Measurements from ENCODE around the gene CLCN7. TPM values are rescaled to one million over a fixed set of nuclear protein-coding genes. Genes with fewer than 3 reads are reported as not detected.
A peak's percentile ranks its signal among the peaks of the same experiment; 100 is the strongest.

CLCN7 gene
- total RNA-seq, 2 donors from 2014 or later = 19.4 to 31.7 TPM

DNA sequence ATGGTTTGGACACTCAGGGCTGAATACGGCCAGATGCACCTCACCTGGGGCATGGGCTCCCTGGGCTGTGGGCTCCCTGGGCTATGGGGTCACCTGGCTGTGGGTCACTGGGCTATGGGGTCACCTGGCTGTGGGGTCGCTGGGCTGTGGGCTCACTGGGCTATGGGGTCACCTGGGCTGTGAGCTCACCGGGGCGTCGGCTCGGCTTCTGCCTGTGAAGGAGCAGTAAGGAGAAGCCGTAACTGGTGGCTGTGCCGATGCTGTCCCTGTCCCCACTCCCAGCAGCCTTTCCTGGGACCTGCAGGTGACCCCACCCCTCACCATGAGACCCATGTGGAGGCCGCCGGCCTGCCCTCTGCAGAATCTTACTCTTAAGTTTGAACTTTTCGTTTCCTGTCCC, 45.8 kb downstream of the CLCN7 start:
- Histone ChIP-seq H3K4me1 (peaks cover 0 to 6% of the 10 kb centered on the region in 2 donors), H3K27me3 (no peaks in the 10 kb centered on the region), H3K4me3 (no peak overlapping the region), H3K27ac (no peak overlapping the region), H3K9me3 (no peaks in the 10 kb centered on the region), H3K36me3 (no peaks in the 10 kb centered on the region)
- TF ChIP-seq, protein P1, sequence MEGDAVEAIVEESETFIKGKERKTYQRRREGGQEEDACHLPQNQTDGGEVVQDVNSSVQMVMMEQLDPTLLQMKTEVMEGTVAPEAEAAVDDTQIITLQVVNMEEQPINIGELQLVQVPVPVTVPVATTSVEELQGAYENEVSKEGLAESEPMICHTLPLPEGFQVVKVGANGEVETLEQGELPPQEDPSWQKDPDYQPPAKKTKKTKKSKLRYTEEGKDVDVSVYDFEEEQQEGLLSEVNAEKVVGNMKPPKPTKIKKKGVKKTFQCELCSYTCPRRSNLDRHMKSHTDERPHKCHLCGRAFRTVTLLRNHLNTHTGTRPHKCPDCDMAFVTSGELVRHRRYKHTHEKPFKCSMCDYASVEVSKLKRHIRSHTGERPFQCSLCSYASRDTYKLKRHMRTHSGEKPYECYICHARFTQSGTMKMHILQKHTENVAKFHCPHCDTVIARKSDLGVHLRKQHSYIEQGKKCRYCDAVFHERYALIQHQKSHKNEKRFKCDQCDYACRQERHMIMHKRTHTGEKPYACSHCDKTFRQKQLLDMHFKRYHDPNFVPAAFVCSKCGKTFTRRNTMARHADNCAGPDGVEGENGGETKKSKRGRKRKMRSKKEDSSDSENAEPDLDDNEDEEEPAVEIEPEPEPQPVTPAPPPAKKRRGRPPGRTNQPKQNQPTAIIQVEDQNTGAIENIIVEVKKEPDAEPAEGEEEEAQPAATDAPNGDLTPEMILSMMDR (IDR thresholded peaks at IDR 0.05) = no peak
- DNase-seq (ENCODE audit: low spot score) = no peak

DNA sequence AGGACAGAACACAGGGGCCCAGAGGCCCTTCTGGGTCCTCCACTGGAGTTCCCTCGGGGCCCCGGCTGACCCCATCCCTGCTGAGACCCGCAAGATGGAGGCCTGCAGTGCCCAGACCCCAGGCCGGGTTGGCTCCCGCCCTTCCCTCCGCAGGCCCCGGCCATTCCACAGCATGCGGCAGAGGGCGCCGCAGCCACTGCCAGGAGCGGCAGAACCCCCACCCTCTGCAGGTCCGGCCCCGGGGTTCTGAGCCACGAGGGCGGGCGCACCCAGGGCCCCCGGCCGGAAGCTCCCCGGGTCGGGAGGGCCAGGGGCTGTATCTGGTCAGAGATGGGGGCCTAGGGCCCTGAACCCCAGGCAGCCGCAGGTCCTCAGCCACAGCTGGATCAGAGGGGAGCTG, 46.3 kb downstream of the CLCN7 start:
- no peak overlapping the region for H3K27ac ChIP-seq
- no peaks in the 10 kb centered on the region for H3K9me3 ChIP-seq
- TF ChIP-seq, protein P1 (IDR thresholded peaks at IDR 0.05) = peak in 1 of 2 donors; percentile 57
- H3K4me3 ChIP-seq = no peak overlapping the region
- no peak for DNase-seq (ENCODE audit: low spot score)
- H3K36me3 ChIP-seq = no peaks in the 10 kb centered on the region
- H3K4me1 ChIP-seq = peaks cover 0 to 6% of the 10 kb centered on the region in 2 donors
- H3K27me3 ChIP-seq = no peaks in the 10 kb centered on the region

DNA sequence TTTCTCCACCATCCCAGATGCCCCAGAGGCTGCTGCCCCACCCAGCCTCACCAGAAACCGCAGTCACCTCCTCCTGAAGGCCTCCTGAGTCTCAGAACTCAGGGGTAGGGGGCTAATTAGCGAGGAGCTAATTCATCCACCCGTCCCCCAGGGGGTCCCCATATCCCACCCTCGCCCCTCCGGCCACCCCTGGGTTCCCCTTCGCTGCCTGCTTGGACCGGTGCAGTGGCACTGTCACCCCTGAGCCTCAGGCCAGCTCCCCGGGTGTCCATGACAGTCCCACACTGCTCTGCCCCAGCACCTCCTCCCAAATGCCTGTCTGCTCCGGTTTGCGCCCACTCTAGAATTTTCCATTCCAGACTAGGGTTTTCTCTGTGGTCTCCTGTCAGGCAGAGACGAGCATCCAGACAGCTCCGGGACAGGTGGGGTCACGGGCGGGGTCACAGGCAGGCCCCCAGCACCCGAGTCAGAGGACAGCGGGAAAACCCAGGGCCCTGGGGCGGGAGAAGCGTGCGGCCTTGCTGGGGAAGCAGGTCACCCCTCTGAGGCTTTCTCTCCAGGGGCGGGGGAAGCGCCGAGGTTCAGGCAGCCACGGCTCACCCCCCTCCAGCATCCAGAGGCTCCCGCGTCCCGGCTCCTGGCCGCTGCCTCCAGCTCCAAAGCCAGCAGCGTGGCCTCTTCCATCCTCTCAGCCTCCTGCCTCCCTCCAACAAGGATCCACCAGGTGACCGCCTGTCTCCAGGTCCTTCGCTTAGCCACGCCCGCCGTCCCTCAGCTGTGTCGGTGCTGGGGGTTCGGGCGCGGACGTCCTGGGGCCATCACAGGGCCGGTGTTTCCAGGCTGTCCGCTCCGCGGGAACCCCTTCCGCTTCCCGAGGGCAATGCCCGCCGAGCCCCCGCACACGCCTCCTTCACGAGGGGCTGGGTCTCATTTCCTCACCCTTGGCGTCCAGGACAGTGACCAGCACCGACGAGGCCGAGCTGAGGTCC, 47.1 kb downstream of the CLCN7 start:
- no peaks in the 10 kb centered on the region for H3K9me3 ChIP-seq
- no peak overlapping the region for H3K27ac ChIP-seq
- no peak overlapping the region for H3K4me3 ChIP-seq
- no peak for DNase-seq (ENCODE audit: low spot score)
- H3K36me3 ChIP-seq = no peaks in the 10 kb centered on the region
- TF ChIP-seq, protein P1 (IDR thresholded peaks at IDR 0.05) = no peak
- no peaks in the 10 kb centered on the region for H3K27me3 ChIP-seq
- H3K4me1 ChIP-seq = peaks cover 0 to 6% of the 10 kb centered on the region in 2 donors

DNA sequence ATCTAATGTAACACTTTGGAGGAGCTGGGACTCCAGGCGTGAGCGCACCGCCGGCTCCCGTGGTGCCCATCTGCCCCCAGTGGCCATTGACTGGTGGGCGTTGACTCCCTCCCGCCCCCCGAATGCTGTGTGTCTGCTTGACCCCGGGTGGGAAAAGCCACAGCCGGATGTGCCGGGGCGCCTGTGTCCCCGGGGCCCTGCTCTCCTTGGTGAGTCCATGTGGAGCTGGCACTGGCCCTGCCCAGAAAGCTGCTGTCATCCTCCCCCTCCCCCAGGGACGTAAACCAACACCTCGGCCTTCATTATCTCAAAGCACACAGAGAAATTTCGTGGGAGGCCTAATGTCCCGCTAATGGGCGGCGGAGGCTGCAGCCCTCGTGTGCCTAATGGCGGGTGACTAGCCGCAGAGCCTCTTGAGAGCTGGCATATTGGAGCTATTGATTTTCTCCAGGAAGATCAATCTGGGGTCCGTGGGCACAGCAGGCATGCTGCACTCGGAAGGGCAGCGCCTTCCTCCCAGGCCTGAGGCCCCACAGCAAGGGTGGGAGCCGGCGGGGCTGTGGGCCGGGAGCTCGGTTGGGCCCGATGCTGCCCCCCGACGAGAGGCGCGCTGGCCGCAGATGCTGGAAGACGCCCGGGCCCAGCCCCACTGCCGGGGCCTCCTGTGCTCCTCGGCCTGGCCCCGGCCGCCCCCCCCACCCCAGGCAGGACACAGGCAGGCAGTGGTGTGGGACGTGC, 47.9 kb downstream of the CLCN7 start:
- Histone ChIP-seq H3K36me3 (no peaks in the 10 kb centered on the region), H3K4me3 (no peak overlapping the region), H3K4me1 (peaks cover 0 to 6% of the 10 kb centered on the region in 2 donors), H3K27me3 (no peaks in the 10 kb centered on the region), H3K27ac (no peak overlapping the region), H3K9me3 (no peaks in the 10 kb centered on the region)
- no peak for DNase-seq (ENCODE audit: low spot score)
- TF ChIP-seq, protein P1 (IDR thresholded peaks at IDR 0.05) = no peak

DNA sequence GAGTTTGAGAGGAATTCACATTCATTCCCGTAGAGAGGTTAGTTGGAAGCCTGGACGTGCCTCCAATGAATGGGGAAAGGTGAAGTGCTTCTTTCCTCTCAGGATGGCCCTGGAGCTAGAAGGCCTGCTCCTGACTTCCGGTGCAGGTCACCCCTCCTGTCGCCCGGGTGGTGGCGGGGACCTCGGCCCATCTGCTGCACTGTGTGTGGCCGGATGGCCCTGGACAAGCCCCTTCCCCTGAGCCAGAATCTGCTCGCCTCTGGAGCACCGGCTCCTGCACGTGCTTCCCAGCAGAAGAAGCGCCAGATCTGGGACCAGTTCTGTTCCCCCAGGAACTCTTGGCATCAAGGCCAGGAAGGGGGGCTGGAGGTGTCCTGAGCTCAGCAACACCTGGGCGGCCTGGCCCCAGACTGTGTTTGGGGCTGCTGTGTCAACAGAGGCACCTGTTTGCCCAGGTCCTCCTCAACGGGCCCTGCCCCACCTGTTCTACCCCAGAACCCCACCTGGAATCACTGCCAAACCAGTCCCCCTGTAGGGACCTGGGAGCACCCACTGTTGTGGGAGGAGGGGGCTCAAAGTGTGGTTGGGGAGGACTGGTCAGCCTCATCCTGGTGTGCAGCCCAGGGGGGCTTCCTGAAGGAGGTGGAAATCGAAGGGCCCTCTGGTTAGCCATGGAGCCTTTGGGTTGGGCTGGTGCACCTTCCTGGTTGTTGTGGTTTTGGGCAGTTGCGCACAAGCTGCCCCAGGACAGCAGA, 49.0 kb downstream of the CLCN7 start:
- no peaks in the 10 kb centered on the region for H3K9me3 ChIP-seq
- H3K4me1 ChIP-seq = peaks cover 0 to 6% of the 10 kb centered on the region in 2 donors
- no peaks in the 10 kb centered on the region for H3K36me3 ChIP-seq
- no peak for DNase-seq (ENCODE audit: low spot score)
- TF ChIP-seq, protein P1 (IDR thresholded peaks at IDR 0.05) = no peak
- no peak overlapping the region for H3K4me3 ChIP-seq
- H3K27me3 ChIP-seq = no peaks in the 10 kb centered on the region
- H3K27ac ChIP-seq = no peak overlapping the region
